Natural killer cell treated with Interleukin-12 subunit alpha and Interleukin-12 subunit beta and Interleukin-15 and Interleukin-18, amount 100 ng/mL, for 72 hours (primary cell): ENCODE measurements around the gene CTIF. TPM values are rescaled to one million over a fixed set of nuclear protein-coding genes. Genes with fewer than 3 reads are reported as not detected.

Experiments used
- ATAC-seq, 2 donors: fragments of 150-1000 bp; cut with Tn5 transposase in 1 of 2; sonication (Bioruptor Pico), chemical (Tn5 transposase) in 1 of 2; 2 replicates each; pipeline ENCODE4 v1.10.0; 2021
- DNase-seq: peaks from one replicate; pipeline ENCODE4 v3.0.0; 2022; ENCODE audit warnings: low spot score
- H3K27ac Mint-ChIP-seq, 2 donors: 1 replicate in 1 of 2; 2 replicates in 1 of 2; pipeline ENCODE4 v1.8.0; 2022; ENCODE audit warnings: mixed read lengths in 2 of 2, mild to moderate bottlenecking in 1 of 2, moderate library complexity in 1 of 2
- H3K27me3 Mint-ChIP-seq, 2 donors: 1 replicate in 1 of 2; 2 replicates in 1 of 2; pipeline ENCODE4 v1.8.0; 2022; ENCODE audit warnings: mixed read lengths in 2 of 2
- H3K36me3 Mint-ChIP-seq: one replicate; pipeline ENCODE4 v1.8.0; 2022; ENCODE audit warnings: mixed read lengths
- H3K4me1 Mint-ChIP-seq, 2 donors: 1 replicate in 1 of 2; 2 replicates in 1 of 2; pipeline ENCODE4 v1.8.0; 2022; ENCODE audit warnings: low read depth in 2 of 2, mixed read lengths in 2 of 2, mild to moderate bottlenecking in 1 of 2
- H3K4me3 Mint-ChIP-seq: one replicate; pipeline ENCODE4 v1.8.0; 2022; ENCODE audit warnings: mixed read lengths
- H3K9me3 Mint-ChIP-seq: 2 replicates; pipeline ENCODE4 v1.8.0; 2022; ENCODE audit warnings: mixed read lengths
- total RNA-seq, 2 donors: library from RNA; stranded (reverse); gene quantifications; one replicate each; pipeline ENCODE4 v1.2.3, GENCODE V29; 2022

Gene CTIF
- total RNA-seq, 2 donors from 2014 or later, result 8.4 to 13.0 TPM

- Mint-ChIP-seq H3K27me3 (no peaks in the 10 kb centered on the region), H3K4me1 (peaks cover 25 to 63% of the 10 kb centered on the region in 2 donors), H3K4me3 (no peak overlapping the region), H3K36me3 (no peaks in the 10 kb centered on the region), H3K27ac (peak overlapping the region in 1 of 2 donors; percentile 95), H3K9me3 (no peaks in the 10 kb centered on the region)
- ATAC-seq (no peak), DNase-seq (no peak)
These were observed 259.8 kb downstream of the CTIF start for GRCh38 chr18:48798334-48799245.

DNA sequence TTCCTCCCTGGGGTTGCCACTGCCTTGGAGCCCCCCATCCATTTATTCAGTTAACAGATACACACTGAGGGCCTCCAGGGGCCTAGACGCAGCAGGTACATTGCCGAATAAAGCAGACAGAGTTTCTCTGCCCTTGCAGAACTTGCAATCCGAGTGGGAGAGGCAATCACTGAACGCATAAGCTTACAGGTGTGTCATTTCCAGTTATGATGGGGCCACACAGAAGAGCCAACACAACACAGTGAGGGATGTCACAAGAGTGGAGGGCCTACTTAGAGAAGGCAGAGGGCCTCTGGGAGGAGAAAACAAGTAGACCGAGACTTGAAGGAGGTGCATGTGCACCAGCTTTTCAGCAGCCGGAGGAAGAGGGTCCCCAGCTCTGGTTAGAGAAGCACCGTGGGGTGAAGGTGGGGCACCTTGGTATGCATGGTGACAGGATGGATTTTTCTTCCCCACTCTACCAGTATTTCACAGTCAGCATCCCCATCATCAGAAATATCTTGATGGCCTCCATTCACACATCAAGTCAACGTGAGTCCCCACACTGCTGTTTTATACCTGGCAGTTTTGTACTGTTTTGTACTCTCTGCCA is 261.0 kb downstream of the CTIF start:
- no peaks in the 10 kb centered on the region for H3K9me3 Mint-ChIP-seq
- DNase-seq (no peak), ATAC-seq (no peak)
- H3K4me1 Mint-ChIP-seq, result peaks cover 28 to 66% of the 10 kb centered on the region in 2 donors
- peak overlapping the region; percentile 79 to 95 for H3K27ac Mint-ChIP-seq
- peak overlapping the region; percentile 22 for H3K4me3 Mint-ChIP-seq
- no peaks in the 10 kb centered on the region for H3K27me3 Mint-ChIP-seq
- no peaks in the 10 kb centered on the region for H3K36me3 Mint-ChIP-seq

DNA sequence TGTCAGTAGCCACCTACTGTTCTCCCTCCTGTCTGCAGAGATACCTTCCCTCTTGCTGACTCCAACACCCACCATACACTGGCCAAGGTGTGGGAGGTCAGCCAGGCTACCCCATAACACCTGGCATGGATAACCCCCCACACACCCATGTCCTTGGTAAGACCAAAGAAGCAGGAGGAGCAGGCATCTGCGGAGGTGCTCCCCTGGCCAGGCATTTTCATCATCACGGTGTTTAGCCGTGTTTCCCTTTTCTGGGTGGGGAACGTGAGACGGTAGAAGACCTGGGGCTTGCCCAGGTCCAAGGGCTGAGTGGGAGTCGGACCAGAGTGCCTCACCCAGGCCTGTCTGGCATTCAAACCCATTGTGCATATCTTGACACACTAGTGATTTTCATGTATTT is 261.6 kb downstream of the CTIF start:
- H3K27ac Mint-ChIP-seq, result peak overlapping the region; percentile 79 to 95
- H3K36me3 Mint-ChIP-seq, result no peaks in the 10 kb centered on the region
- H3K9me3 Mint-ChIP-seq, result no peaks in the 10 kb centered on the region
- H3K4me3 Mint-ChIP-seq, result peak overlapping the region; percentile 22
- no peak for DNase-seq
- ATAC-seq, result no peak
- no peaks in the 10 kb centered on the region for H3K27me3 Mint-ChIP-seq
- H3K4me1 Mint-ChIP-seq, result peaks cover 33 to 71% of the 10 kb centered on the region in 2 donors

GRCh38 chr18:48800876-48801727 is 262.3 kb downstream of the CTIF start:
- H3K4me3 Mint-ChIP-seq, result peak overlapping the region; percentile 76

GRCh38 chr18:48801728-48802542 is 263.1 kb downstream of the CTIF start:
- peak overlapping the region; percentile 79 to 95 for H3K27ac Mint-ChIP-seq
- DNase-seq (no peak), ATAC-seq (no peak)
- peak overlapping the region; percentile 76 for H3K4me3 Mint-ChIP-seq
- peaks cover 44 to 76% of the 10 kb centered on the region in 2 donors for H3K4me1 Mint-ChIP-seq
- no peaks in the 10 kb centered on the region for H3K27me3 Mint-ChIP-seq
- H3K36me3 Mint-ChIP-seq, result no peaks in the 10 kb centered on the region
- no peaks in the 10 kb centered on the region for H3K9me3 Mint-ChIP-seq

More at GRCh38 chr18:48800876-48801727, 262.3 kb downstream of the CTIF start:
- H3K4me1 Mint-ChIP-seq, result peaks cover 39 to 76% of the 10 kb centered on the region in 2 donors
- peak overlapping the region; percentile 79 to 95 for H3K27ac Mint-ChIP-seq
- H3K27me3 Mint-ChIP-seq, result no peaks in the 10 kb centered on the region
- DNase-seq (no peak), ATAC-seq (peak; percentile 60 to 76)
- H3K36me3 Mint-ChIP-seq, result no peaks in the 10 kb centered on the region
- H3K9me3 Mint-ChIP-seq, result no peaks in the 10 kb centered on the region

DNA sequence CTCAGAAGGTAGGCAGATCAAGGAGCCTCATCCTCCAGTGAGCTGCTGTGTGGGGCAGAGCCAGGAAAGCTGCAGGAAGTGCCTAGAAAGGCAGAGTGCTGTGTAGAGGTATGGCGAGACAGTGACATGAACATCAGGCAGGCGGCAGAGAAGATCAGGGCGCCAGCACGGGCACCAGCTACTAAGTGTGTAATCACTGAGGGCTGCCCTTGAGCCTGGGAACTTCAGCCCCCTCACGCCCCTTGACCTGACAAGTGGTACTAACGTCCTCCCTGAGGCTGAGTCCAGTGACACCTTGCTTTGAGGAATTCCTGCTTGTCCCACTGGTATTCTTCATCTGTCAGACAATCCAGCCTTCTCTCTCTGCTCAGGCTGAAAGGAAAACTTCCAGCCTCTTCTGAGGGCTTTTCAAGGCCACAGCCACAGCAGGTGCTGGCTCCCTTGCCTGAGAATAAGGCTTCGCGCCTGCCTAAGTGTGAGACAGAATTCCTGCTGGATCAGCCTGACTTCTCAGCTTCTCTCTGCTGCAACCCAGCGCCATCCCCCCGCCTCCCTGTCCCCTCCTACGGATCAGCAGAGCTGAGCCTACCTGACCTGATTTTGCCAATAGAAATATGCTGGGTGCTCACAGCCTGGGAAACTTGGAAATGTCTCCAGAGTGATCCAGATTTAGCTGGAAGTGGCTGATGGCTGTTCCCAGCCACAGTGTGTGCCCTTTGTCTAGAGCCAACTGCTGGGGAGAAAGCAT is 263.9 kb downstream of the CTIF start:
- Mint-ChIP-seq H3K36me3 (no peaks in the 10 kb centered on the region), H3K27me3 (no peaks in the 10 kb centered on the region), H3K4me1 (peaks cover 43 to 69% of the 10 kb centered on the region in 2 donors), H3K4me3 (peak overlapping the region; percentile 76), H3K9me3 (no peaks in the 10 kb centered on the region), H3K27ac (peak overlapping the region; percentile 79 to 95)
- DNase-seq (peak; percentile 46), ATAC-seq (no peak)

DNA sequence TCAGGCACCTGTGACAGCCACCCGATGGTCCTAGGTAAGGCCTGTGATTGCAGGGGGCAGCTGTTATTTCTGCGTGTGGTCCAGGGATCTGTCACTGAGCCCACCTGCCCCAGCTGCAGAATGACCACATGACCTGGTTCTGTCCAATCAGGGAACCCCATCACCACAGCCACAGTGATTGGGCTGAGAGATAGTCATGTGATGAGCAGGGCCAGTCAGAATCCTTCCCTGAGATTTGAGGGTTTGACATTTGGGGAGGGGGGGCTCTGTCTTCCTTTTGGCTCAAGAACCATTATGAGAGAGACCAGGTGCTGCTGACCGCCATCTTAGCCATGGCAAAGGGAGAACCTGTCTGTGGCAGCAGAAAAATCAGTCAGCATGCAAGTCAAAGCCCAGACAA is 264.7 kb downstream of the CTIF start:
- Mint-ChIP-seq H3K4me1 (peaks cover 38 to 61% of the 10 kb centered on the region in 2 donors), H3K9me3 (no peaks in the 10 kb centered on the region)

GRCh38 chr18:48803951-48804855 is 265.4 kb downstream of the CTIF start:
- ATAC-seq (no peak), DNase-seq (peak; percentile 48)
- no peaks in the 10 kb centered on the region for H3K36me3 Mint-ChIP-seq
- no peak overlapping the region for H3K4me3 Mint-ChIP-seq
- H3K27ac Mint-ChIP-seq, result peak overlapping the region in 1 of 2 donors; percentile 95
- no peaks in the 10 kb centered on the region for H3K9me3 Mint-ChIP-seq
- H3K27me3 Mint-ChIP-seq, result no peaks in the 10 kb centered on the region
- peaks cover 34 to 54% of the 10 kb centered on the region in 2 donors for H3K4me1 Mint-ChIP-seq

More for the DNA sequence above, 264.7 kb downstream of the CTIF start:
- H3K4me3 Mint-ChIP-seq, result no peak overlapping the region
- H3K27me3 Mint-ChIP-seq, result no peaks in the 10 kb centered on the region
- H3K36me3 Mint-ChIP-seq, result no peaks in the 10 kb centered on the region
- peak overlapping the region in 1 of 2 donors; percentile 95 for H3K27ac Mint-ChIP-seq
- peak; percentile 41 for DNase-seq
- no peak for ATAC-seq

DNA sequence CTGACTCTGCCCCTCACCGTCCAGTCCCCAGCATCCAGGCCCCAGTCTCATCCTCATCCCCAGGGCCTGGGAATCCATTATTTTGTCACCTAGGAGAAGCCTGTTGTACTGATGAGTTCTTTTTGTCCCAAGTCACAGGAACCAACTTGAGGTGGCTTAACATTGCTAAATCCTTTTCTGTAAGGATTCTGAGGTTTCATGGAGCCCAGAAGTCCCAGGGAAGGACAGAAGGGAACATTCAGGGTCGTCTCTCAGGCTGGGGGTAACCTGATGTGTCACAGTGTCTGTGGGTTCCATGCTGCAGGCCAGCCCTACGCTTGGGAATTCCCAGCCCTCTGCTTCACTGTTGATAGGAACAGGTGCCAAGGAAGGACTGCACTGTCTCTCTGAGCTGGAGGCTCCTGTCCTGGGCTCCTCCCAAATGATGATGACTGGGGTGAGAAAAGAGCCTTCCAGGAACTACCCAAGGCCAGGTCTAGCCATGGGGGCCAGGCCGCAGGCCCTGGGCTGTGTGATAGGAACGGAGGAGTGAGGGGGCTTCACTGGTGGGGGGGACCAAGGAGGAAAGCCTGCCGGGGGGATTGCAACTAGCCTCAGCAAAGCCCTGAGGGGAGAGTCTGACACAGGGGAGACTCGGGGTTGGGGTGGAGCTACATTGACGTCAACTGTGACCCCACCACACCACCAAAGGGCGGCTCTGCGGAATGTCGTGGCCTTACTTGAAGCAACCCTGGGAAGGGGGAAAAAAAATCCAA is 266.2 kb downstream of the CTIF start:
- Mint-ChIP-seq H3K36me3 (no peaks in the 10 kb centered on the region), H3K4me3 (no peak overlapping the region), H3K27me3 (no peaks in the 10 kb centered on the region), H3K9me3 (no peaks in the 10 kb centered on the region), H3K4me1 (peaks cover 37 to 46% of the 10 kb centered on the region in 2 donors), H3K27ac (peak overlapping the region; percentile 43 to 83)
- ATAC-seq (no peak), DNase-seq (peak; percentile 22)

GRCh38 chr18:48805826-48806535 is 267.1 kb downstream of the CTIF start:
- Mint-ChIP-seq H3K4me1 (peaks cover 40% of the 10 kb centered on the region in 2 donors), H3K4me3 (no peak overlapping the region)
- DNase-seq, result no peak

More at GRCh38 chr18:48805826-48806535, 267.1 kb downstream of the CTIF start:
- no peaks in the 10 kb centered on the region for H3K36me3 Mint-ChIP-seq
- H3K9me3 Mint-ChIP-seq, result no peaks in the 10 kb centered on the region
- ATAC-seq, result no peak
- H3K27me3 Mint-ChIP-seq, result no peaks in the 10 kb centered on the region
- peak overlapping the region; percentile 47 to 83 for H3K27ac Mint-ChIP-seq
